ENCODE measurements around the gene SNUPN.

- TF ChIP-seq CTCF (IDR thresholded peaks at IDR 0.05): no peak
- TF ChIP-seq POLR2A (IDR thresholded peaks at IDR 0.05): no peak
Measured at GRCh38 chr15:75577401-75578172, 47.9 kb downstream of the SNUPN start.

All from testis (tissue), 2 donors.